Measurements from ENCODE around the gene BYSL.

BYSL gene

GRCh38 chr6:41935193-41935574 lies 13.9 kb downstream of the BYSL start:
- Histone ChIP-seq H3K4me2 (ENCODE audit: low read length) (no peak overlapping the region), H4K12ac (ENCODE audit: low read depth, low read length) (no peak overlapping the region), H3K36me3 (ENCODE audit: control insufficient read depth in 1 of 2, insufficient read depth in 2 of 2, low read length in 2 of 2) (peaks cover 46 to 66% of the 10 kb centered on the region in 2 experiments), H3K18ac (ENCODE audit: low read length) (no peak overlapping the region), H2AFZ (ENCODE audit: insufficient read depth, low read length, poor library complexity) (no peak overlapping the region), H3K4ac (ENCODE audit: low read depth, low read length) (no peak overlapping the region), H3K9me3 (ENCODE audit: insufficient read depth, low read depth, low read length) (no peaks in the 10 kb centered on the region), H2BK120ac (ENCODE audit: insufficient read depth, low read length, poor library complexity) (no peak overlapping the region), H3K79me1 (ENCODE audit: low read length) (peaks cover 2% of the 10 kb centered on the region), H4K8ac (ENCODE audit: low read depth, low read length) (no peak overlapping the region), H3K23ac (ENCODE audit: low read length) (no peak overlapping the region), H3K4me3 (ENCODE audit: low read depth, low read length) (no peak overlapping the region), H3K27ac (ENCODE audit: low read depth, low read length) (no peak overlapping the region), H3K27me3 (ENCODE audit: insufficient read depth, low read length) (no peaks in the 10 kb centered on the region), H2BK12ac (ENCODE audit: low read length) (no peak overlapping the region), H3K14ac (ENCODE audit: low read length) (no peak overlapping the region), H3K79me2 (ENCODE audit: control insufficient read depth, insufficient read depth, low read length, poor library complexity) (peaks cover 4% of the 10 kb centered on the region), H2AK5ac (ENCODE audit: low read length) (no peak overlapping the region), H3K4me1 (ENCODE audit: control insufficient read depth in 1 of 2, insufficient read depth in 2 of 2, low read length in 2 of 2) (peaks cover 19 to 30% of the 10 kb centered on the region in 2 experiments), H2BK5ac (ENCODE audit: low read depth, low read length, poor library complexity) (no peak overlapping the region), H4K91ac (ENCODE audit: low read depth, low read length) (no peak overlapping the region), H3K9ac (ENCODE audit: low read length) (no peak overlapping the region)
- DNase-seq = no peak
- WGBS (ENCODE audit: extremely low coverage, insufficient coverage, insufficient read length) = no CpG with 5 or more reads among the region's 1 CpG

DNA sequence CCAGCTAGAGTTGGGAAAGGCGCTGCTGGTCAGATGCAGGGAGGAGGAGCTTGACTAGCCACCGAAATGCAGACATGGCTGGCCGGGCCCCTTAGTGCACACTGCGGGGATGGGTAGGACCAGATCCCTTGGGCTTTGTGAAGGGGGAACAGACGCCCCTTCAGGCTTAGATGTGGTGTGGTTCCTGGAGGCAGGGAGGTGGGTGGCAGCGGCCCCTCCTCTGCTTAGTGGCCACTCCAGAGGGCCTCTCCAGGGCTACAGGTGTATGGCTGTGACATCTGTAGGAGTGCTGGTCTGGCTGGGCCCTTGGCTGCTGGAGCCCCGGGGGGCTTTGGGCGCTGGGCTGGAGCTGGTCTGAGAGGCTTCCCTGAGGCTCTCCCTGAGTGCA lies 14.4 kb downstream of the BYSL start:
- no peak overlapping the region for H3K23ac ChIP-seq (ENCODE audit: low read length)
- no peak overlapping the region for H3K18ac ChIP-seq (ENCODE audit: low read length)
- no peak overlapping the region for H3K27ac ChIP-seq (ENCODE audit: low read depth, low read length)
- no peak overlapping the region for H3K4me3 ChIP-seq (ENCODE audit: low read depth, low read length)
- no peak overlapping the region for H3K9ac ChIP-seq (ENCODE audit: low read length)
- no peak overlapping the region for H2BK12ac ChIP-seq (ENCODE audit: low read length)
- peak overlapping the region; percentile 35 for H2AK5ac ChIP-seq (ENCODE audit: low read length)
- H2AFZ ChIP-seq (ENCODE audit: insufficient read depth, low read length, poor library complexity) = no peak overlapping the region
- WGBS (ENCODE audit: extremely low coverage, insufficient coverage, insufficient read length) = no CpG with 5 or more reads among the region's 8 CpGs
- H4K8ac ChIP-seq (ENCODE audit: low read depth, low read length) = no peak overlapping the region
- peaks cover 23 to 33% of the 10 kb centered on the region in 2 experiments for H3K4me1 ChIP-seq (ENCODE audit: control insufficient read depth in 1 of 2, insufficient read depth in 2 of 2, low read length in 2 of 2)
- peaks cover 7% of the 10 kb centered on the region for H3K79me2 ChIP-seq (ENCODE audit: control insufficient read depth, insufficient read depth, low read length, poor library complexity)
- H3K4me2 ChIP-seq (ENCODE audit: low read length) = no peak overlapping the region
- no peak overlapping the region for H3K4ac ChIP-seq (ENCODE audit: low read depth, low read length)
- H3K9me3 ChIP-seq (ENCODE audit: insufficient read depth, low read depth, low read length) = no peaks in the 10 kb centered on the region
- H3K14ac ChIP-seq (ENCODE audit: low read length) = no peak overlapping the region
- H3K27me3 ChIP-seq (ENCODE audit: insufficient read depth, low read length) = no peaks in the 10 kb centered on the region
- H2BK120ac ChIP-seq (ENCODE audit: insufficient read depth, low read length, poor library complexity) = no peak overlapping the region
- DNase-seq = no peak
- no peak overlapping the region for H2BK5ac ChIP-seq (ENCODE audit: low read depth, low read length, poor library complexity)
- no peak overlapping the region for H4K12ac ChIP-seq (ENCODE audit: low read depth, low read length)
- peaks cover 43 to 61% of the 10 kb centered on the region in 2 experiments for H3K36me3 ChIP-seq (ENCODE audit: control insufficient read depth in 1 of 2, insufficient read depth in 2 of 2, low read length in 2 of 2)
- H4K91ac ChIP-seq (ENCODE audit: low read depth, low read length) = no peak overlapping the region
- H3K79me1 ChIP-seq (ENCODE audit: low read length) = peaks cover 3% of the 10 kb centered on the region

DNA sequence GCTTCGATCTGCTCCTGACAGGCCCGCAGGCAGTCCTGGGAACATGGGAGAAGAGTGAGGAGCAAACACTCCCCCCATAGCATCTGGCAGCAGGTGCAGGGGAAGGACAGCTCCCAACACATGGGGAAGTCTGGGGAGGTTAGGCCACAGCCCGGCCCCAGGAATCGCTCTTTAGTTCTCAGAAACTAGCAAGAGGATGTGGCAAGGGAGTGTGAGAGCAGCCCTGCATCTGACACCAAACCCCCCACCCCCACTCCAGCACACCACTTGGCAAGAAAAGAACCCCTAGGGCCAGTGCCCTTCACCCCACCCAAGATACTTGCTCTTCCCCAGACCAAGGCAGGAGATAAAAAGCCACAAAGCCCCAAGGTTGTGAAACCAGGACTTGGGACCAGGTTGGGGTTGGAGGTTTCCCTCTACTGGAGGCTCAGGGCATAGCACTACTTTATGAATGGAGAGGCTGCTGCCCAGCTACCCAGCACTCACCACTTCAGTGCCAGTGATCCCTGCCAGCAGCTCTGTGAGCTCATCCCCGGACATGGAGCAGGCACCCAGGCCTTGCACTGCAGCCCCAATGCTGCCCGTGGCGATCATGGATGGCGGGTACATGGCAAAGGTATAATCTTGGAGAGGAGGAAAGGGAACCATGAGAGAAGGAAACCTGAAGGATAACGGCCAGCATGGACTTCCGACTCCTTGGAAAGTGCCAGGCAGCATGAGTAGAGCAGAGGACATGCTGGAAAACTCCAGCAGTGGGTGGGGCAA lies 15.0 kb downstream of the BYSL start:
- H2AK5ac ChIP-seq (ENCODE audit: low read length) = no peak overlapping the region
- H2BK120ac ChIP-seq (ENCODE audit: insufficient read depth, low read length, poor library complexity) = no peak overlapping the region
- H3K9ac ChIP-seq (ENCODE audit: low read length) = no peak overlapping the region
- H2BK12ac ChIP-seq (ENCODE audit: low read length) = no peak overlapping the region
- H3K36me3 ChIP-seq (ENCODE audit: control insufficient read depth in 1 of 2, insufficient read depth in 2 of 2, low read length in 2 of 2) = peaks cover 37 to 55% of the 10 kb centered on the region in 2 experiments
- DNase-seq = peak; percentile 68 to 87
- no peak overlapping the region for H4K12ac ChIP-seq (ENCODE audit: low read depth, low read length)
- no peaks in the 10 kb centered on the region for H3K27me3 ChIP-seq (ENCODE audit: insufficient read depth, low read length)
- peaks cover 12% of the 10 kb centered on the region for H3K79me2 ChIP-seq (ENCODE audit: control insufficient read depth, insufficient read depth, low read length, poor library complexity)
- no peak overlapping the region for H3K4ac ChIP-seq (ENCODE audit: low read depth, low read length)
- no peak overlapping the region for H4K8ac ChIP-seq (ENCODE audit: low read depth, low read length)
- no peak overlapping the region for H2AFZ ChIP-seq (ENCODE audit: insufficient read depth, low read length, poor library complexity)
- no peak overlapping the region for H3K4me2 ChIP-seq (ENCODE audit: low read length)
- H3K4me3 ChIP-seq (ENCODE audit: low read depth, low read length) = no peak overlapping the region
- no peak overlapping the region for H3K14ac ChIP-seq (ENCODE audit: low read length)
- no CpG with 5 or more reads among the region's 10 CpGs for WGBS (ENCODE audit: extremely low coverage, insufficient coverage, insufficient read length)
- H3K79me1 ChIP-seq (ENCODE audit: low read length) = peaks cover 8% of the 10 kb centered on the region
- H3K27ac ChIP-seq (ENCODE audit: low read depth, low read length) = no peak overlapping the region
- no peaks in the 10 kb centered on the region for H3K9me3 ChIP-seq (ENCODE audit: insufficient read depth, low read depth, low read length)
- peaks cover 23 to 33% of the 10 kb centered on the region in 2 experiments for H3K4me1 ChIP-seq (ENCODE audit: control insufficient read depth in 1 of 2, insufficient read depth in 2 of 2, low read length in 2 of 2)
- no peak overlapping the region for H2BK5ac ChIP-seq (ENCODE audit: low read depth, low read length, poor library complexity)
- H3K23ac ChIP-seq (ENCODE audit: low read length) = no peak overlapping the region
- no peak overlapping the region for H3K18ac ChIP-seq (ENCODE audit: low read length)
- H4K91ac ChIP-seq (ENCODE audit: low read depth, low read length) = no peak overlapping the region

DNA sequence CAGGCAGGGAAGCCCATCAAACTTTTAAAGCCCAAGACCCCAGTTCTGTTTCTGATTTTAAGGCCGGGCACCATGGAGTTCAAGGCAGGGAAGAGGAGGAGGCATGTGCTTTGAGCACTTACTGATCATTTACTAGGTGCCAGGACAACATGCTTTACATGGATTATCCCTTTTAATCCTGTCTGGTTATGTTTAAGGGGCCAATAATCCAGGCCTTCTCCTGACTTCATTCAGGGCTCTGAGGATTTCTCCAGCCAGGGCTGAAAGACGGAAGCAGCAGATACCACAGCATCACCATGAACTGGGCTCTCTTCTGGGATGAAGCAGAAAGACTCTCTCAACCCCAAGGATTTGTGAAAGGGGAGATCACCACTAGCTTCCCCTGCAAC lies 16.2 kb downstream of the BYSL start:
- H4K8ac ChIP-seq (ENCODE audit: low read depth, low read length) = no peak overlapping the region

More for the DNA sequence above, 16.2 kb downstream of the BYSL start:
- H2AK5ac ChIP-seq (ENCODE audit: low read length) = no peak overlapping the region
- H4K91ac ChIP-seq (ENCODE audit: low read depth, low read length) = no peak overlapping the region
- H2BK120ac ChIP-seq (ENCODE audit: insufficient read depth, low read length, poor library complexity) = no peak overlapping the region
- no peak overlapping the region for H3K9ac ChIP-seq (ENCODE audit: low read length)
- H2BK12ac ChIP-seq (ENCODE audit: low read length) = no peak overlapping the region
- no peak for DNase-seq
- H3K9me3 ChIP-seq (ENCODE audit: insufficient read depth, low read depth, low read length) = no peaks in the 10 kb centered on the region
- H3K27me3 ChIP-seq (ENCODE audit: insufficient read depth, low read length) = no peaks in the 10 kb centered on the region
- no peak overlapping the region for H3K18ac ChIP-seq (ENCODE audit: low read length)
- H3K4me1 ChIP-seq (ENCODE audit: control insufficient read depth in 1 of 2, insufficient read depth in 2 of 2, low read length in 2 of 2) = peaks cover 27 to 36% of the 10 kb centered on the region in 2 experiments
- H3K4me2 ChIP-seq (ENCODE audit: low read length) = no peak overlapping the region
- no peak overlapping the region for H3K4me3 ChIP-seq (ENCODE audit: low read depth, low read length)
- H3K14ac ChIP-seq (ENCODE audit: low read length) = no peak overlapping the region
- no peak overlapping the region for H3K23ac ChIP-seq (ENCODE audit: low read length)
- no peak overlapping the region for H2BK5ac ChIP-seq (ENCODE audit: low read depth, low read length, poor library complexity)
- no peak overlapping the region for H3K27ac ChIP-seq (ENCODE audit: low read depth, low read length)
- peaks cover 15% of the 10 kb centered on the region for H3K79me2 ChIP-seq (ENCODE audit: control insufficient read depth, insufficient read depth, low read length, poor library complexity)
- no CpG with 5 or more reads among the region's 2 CpGs for WGBS (ENCODE audit: extremely low coverage, insufficient coverage, insufficient read length)
- H2AFZ ChIP-seq (ENCODE audit: insufficient read depth, low read length, poor library complexity) = no peak overlapping the region
- peaks cover 29 to 44% of the 10 kb centered on the region in 2 experiments for H3K36me3 ChIP-seq (ENCODE audit: control insufficient read depth in 1 of 2, insufficient read depth in 2 of 2, low read length in 2 of 2)
- H3K4ac ChIP-seq (ENCODE audit: low read depth, low read length) = no peak overlapping the region
- H4K12ac ChIP-seq (ENCODE audit: low read depth, low read length) = no peak overlapping the region
- peaks cover 16% of the 10 kb centered on the region for H3K79me1 ChIP-seq (ENCODE audit: low read length)

All from trophoblast cell (in vitro differentiated cells and primary cell).